NCI-H748 (cell line): ENCODE measurements around the gene SPRR2D.
"Not testable (repeated sequence)": the region's sequence is repeated elsewhere in the genome, so short reads cannot be mapped to it uniquely, and the experiment has no call there.

Experiments
- DNase-seq: peaks from one replicate; lab custom pipeline; 2025; ENCODE audit not compliant: unreplicated experiment; lab: John Stamatoyannopoulos, UW

SPRR2D gene

GRCh38 chr1:153021829-153022228 is 19.1 kb downstream of the SPRR2D start:
- DNase-seq: not testable (repeated sequence)

- not testable (repeated sequence) for DNase-seq
These were observed 29.6 kb downstream of the SPRR2D start for GRCh38 chr1:153011235-153011758.

- DNase-seq: no peak
These were observed 39.5 kb downstream of the SPRR2D start, which contains the start of gene SPRR3 for GRCh38 chr1:153001382-153001781. TSS of gene SPRR3 (plus strand) at chr1:153001749. CDS start at chr1:153003021, 1,272 bp downstream.

GRCh38 chr1:153000294-153000693 is 40.6 kb downstream of the SPRR2D start:
- no peak for DNase-seq

- no peak for DNase-seq
These were observed 41.1 kb downstream of the SPRR2D start for GRCh38 chr1:152999818-153000217.

- DNase-seq: no peak
These were observed 42.4 kb downstream of the SPRR2D start for GRCh38 chr1:152998476-152998875.

GRCh38 chr1:152997901-152998300 is 43.0 kb downstream of the SPRR2D start:
- no peak for DNase-seq

GRCh38 chr1:152996633-152997400 is 44.1 kb downstream of the SPRR2D start:
- no peak for DNase-seq

GRCh38 chr1:152995842-152996241 is 45.1 kb downstream of the SPRR2D start:
- no peak for DNase-seq

GRCh38 chr1:152993186-152993585 is 47.7 kb downstream of the SPRR2D start:
- DNase-seq: no peak
